ENCODE measurements around the gene C16orf74. TPM values are rescaled to one million over a fixed set of nuclear protein-coding genes. Genes with fewer than 3 reads are reported as not detected.

Gene C16orf74
- total and polyA plus RNA-seq, 11 donors = 0.53 to 4.1 (median 1.6) TPM

DNA sequence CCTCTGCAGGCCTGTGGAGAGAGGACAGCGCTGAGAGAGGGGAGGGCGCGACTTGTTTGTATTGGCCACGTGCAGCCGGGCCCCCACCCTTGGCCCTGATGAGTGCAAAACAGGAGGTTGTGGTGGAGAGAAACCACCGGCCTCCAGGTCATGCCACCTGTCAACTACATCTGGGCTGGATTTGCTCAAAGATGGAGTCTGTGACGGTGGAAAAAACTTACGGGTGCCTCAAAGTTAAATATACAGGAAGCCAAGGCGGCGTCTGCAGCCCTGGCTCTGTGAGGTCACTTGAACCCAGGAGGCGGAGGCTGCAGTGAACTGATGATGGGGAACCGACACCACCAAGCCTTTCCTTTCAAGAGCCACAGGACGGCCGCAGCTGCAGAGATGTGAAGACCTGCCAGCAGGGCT, 15.7 kb downstream of the C16orf74 start:
- H3K27ac ChIP-seq = no peak overlapping the region
- no peak for TF ChIP-seq POLR2A (IDR thresholded peaks at IDR 0.05)
- TF ChIP-seq, protein P1, sequence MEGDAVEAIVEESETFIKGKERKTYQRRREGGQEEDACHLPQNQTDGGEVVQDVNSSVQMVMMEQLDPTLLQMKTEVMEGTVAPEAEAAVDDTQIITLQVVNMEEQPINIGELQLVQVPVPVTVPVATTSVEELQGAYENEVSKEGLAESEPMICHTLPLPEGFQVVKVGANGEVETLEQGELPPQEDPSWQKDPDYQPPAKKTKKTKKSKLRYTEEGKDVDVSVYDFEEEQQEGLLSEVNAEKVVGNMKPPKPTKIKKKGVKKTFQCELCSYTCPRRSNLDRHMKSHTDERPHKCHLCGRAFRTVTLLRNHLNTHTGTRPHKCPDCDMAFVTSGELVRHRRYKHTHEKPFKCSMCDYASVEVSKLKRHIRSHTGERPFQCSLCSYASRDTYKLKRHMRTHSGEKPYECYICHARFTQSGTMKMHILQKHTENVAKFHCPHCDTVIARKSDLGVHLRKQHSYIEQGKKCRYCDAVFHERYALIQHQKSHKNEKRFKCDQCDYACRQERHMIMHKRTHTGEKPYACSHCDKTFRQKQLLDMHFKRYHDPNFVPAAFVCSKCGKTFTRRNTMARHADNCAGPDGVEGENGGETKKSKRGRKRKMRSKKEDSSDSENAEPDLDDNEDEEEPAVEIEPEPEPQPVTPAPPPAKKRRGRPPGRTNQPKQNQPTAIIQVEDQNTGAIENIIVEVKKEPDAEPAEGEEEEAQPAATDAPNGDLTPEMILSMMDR (IDR thresholded peaks at IDR 0.05) = no peak
- no peaks in the 10 kb centered on the region for H3K9me3 ChIP-seq
- no peak for ATAC-seq
- DNase-seq = no peak
- WGBS, 4 donors = 73 to 85% (median 82%) methylated on average over 14 of the region's 14 CpGs
- intact Hi-C loops (cut with DNase I) = no loop called here
- no peak overlapping the region for H3K4me3 ChIP-seq
- H3K4me1 ChIP-seq = peaks cover 0 to 22% (median 0%) of the 10 kb centered on the region in 12 donors
- no peaks in the 10 kb centered on the region for H3K36me3 ChIP-seq
- H3K27me3 ChIP-seq = no peaks in the 10 kb centered on the region

DNA sequence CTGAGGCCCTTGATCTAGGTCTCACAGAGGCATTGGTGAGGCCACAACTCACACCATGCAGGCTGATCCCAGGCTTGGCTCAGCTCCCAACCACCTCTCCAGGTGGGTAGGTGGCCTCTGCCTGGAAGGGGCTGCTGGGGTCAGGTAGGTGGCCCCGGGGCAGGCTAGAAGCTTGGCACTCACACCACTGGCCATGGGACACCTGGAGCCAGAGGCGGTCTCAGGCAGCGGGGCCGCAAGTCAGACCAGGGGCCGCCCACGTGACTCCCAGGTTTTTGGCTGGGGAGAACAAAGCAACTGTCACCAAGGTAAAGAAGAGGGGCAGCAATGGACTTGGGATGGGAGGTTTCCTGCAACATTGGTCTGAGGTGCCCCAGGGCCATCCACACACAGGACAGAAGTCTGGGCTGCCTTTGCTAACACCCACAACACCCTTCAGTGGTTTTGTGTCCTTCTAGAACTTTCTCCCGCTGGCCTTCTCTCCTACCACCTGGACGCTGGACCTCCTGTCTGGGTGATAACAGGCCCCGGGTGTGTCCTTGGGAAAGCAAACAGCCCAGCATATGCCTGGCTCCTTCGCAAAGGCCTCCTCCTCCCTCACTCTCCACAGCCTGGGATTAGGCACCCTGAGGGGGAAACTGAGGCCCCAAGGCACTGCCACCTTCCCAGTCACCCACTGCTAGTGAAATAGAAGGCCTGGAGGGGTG, 16.4 kb downstream of the C16orf74 start:
- Histone ChIP-seq H3K27ac (no peak overlapping the region), H3K27me3 (no peaks in the 10 kb centered on the region), H3K4me1 (peaks cover 0 to 23% (median 0%) of the 10 kb centered on the region in 12 donors), H3K9me3 (no peaks in the 10 kb centered on the region), H3K4me3 (no peak overlapping the region), H3K36me3 (no peaks in the 10 kb centered on the region)
- no peak for TF ChIP-seq POLR2A (IDR thresholded peaks at IDR 0.05)
- TF ChIP-seq, protein P1 (IDR thresholded peaks at IDR 0.05) = no peak
- intact Hi-C loops (cut with DNase I) = no loop called here
- 80 to 86% (median 82%) methylated on average over 9 to 10 of the region's 10 CpGs for WGBS, 4 donors
- DNase-seq (no peak), ATAC-seq (no peak)

DNA sequence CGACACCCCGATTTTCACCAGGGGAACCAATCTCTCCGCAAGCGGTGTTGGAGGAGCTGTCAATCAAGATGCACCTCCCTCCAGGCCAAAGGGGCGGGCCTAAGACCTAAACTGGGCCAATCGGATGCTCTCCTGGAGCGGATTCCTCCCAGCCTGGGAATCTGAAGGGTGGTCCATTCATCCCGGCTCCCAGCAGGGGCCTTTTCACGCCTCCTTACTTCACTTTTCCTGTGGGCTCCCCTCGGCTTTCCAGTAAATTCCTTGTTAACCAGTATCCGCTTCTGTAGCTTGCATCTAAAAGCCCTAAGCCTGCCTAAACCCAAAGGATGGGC, 17.1 kb downstream of the C16orf74 start:
- intact Hi-C loops (cut with DNase I) = no loop called here
- Histone ChIP-seq H3K27me3 (no peaks in the 10 kb centered on the region), H3K36me3 (no peaks in the 10 kb centered on the region), H3K4me3 (no peak overlapping the region), H3K9me3 (no peaks in the 10 kb centered on the region), H3K4me1 (peaks cover 0 to 26% (median 0%) of the 10 kb centered on the region in 12 donors), H3K27ac (peak overlapping the region in 1 of 12 donors; percentile 25)
- WGBS, 4 donors = 38 to 66% (median 54%) methylated on average over 10 to 11 of the region's 11 CpGs
- no peak for TF ChIP-seq POLR2A (IDR thresholded peaks at IDR 0.05)
- TF ChIP-seq, protein P1 (IDR thresholded peaks at IDR 0.05) = no peak
- no peak for DNase-seq
- ATAC-seq = no peak

DNA sequence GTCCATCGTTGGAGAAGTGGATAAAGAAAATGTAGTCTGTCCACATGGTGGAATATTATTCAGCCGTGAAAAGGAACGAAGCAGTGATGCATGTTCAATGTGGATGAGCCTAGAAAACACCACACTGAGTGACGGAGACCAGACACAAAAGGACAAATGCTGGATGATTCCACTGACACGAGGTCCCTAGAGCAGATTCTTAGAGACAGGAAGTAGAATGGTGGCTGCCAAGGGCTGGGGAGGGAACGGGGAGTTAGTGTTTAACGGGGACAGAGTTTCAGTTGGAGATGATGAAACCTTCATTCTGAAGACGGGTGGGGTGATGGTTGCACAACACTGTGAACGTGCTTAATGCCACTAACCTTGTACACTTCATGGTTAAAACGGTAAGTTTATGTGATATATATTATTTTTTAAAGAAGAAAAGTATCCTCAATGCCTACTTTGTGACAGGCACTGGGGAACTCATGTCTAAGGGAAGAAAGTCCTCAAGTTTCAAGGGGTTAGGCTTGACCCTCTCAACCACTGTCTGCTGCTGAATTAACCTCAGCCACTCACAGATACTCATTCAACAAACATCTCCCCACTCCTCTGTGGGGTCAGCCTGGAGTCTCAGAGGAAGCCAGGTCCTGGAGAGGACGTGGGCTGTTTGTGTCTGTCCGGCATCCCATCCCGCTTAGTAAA, 17.6 kb downstream of the C16orf74 start:
- no peak for DNase-seq
- no peaks in the 10 kb centered on the region for H3K27me3 ChIP-seq
- peak overlapping the region in 1 of 12 donors; percentile 25 for H3K27ac ChIP-seq
- H3K36me3 ChIP-seq = no peaks in the 10 kb centered on the region
- H3K4me3 ChIP-seq = no peak overlapping the region
- intact Hi-C loops (cut with DNase I) = no loop called here
- TF ChIP-seq, protein P1 (IDR thresholded peaks at IDR 0.05) = no peak
- no peak for TF ChIP-seq POLR2A (IDR thresholded peaks at IDR 0.05)
- WGBS, 4 donors = 59 to 71% (median 67%) methylated on average over 13 of the region's 13 CpGs
- no peaks in the 10 kb centered on the region for H3K9me3 ChIP-seq
- H3K4me1 ChIP-seq = peaks cover 0 to 26% (median 0%) of the 10 kb centered on the region in 12 donors
- no peak for ATAC-seq
